ENCODE results near the gene SH3GLB2.

DNA sequence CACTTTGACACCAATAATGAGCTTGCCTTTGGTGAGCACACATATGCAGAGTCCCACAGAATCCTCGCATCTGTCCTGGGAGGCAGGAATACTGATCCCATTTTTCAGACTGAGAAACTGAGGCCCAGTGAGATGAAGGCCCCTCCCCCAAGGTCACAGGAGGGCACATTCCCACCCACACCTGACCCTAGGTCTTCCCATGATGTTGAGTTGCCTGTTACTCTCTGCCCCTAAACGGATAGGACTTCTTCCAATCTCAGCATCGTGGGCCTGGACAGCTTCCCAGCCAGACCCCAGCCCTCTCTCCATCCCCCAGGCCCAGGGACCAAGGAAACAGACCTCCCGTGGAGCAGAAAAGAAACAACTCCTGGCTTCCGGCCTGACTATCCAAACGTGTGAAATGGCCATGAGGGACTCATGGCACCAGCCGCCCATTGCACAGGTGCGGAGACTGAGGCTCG, 877 bp downstream of the SH3GLB2 start:
- TF ChIP-seq, protein P1, sequence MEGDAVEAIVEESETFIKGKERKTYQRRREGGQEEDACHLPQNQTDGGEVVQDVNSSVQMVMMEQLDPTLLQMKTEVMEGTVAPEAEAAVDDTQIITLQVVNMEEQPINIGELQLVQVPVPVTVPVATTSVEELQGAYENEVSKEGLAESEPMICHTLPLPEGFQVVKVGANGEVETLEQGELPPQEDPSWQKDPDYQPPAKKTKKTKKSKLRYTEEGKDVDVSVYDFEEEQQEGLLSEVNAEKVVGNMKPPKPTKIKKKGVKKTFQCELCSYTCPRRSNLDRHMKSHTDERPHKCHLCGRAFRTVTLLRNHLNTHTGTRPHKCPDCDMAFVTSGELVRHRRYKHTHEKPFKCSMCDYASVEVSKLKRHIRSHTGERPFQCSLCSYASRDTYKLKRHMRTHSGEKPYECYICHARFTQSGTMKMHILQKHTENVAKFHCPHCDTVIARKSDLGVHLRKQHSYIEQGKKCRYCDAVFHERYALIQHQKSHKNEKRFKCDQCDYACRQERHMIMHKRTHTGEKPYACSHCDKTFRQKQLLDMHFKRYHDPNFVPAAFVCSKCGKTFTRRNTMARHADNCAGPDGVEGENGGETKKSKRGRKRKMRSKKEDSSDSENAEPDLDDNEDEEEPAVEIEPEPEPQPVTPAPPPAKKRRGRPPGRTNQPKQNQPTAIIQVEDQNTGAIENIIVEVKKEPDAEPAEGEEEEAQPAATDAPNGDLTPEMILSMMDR (IDR thresholded peaks at IDR 0.05): no peak
- TF ChIP-seq POLR2A (IDR thresholded peaks at IDR 0.05): no peak
